CD4-positive, alpha-beta T cell treated with Interferon gamma for 1 hour (primary cell): ENCODE results near the gene FSTL4.

Source experiments
- DNase-seq: peaks from one replicate; pipeline ENCODE4 v3.0.0-alpha.2; 2020

FSTL4 gene

GRCh38 chr5:133472829-133473228 is 139.5 kb downstream of the FSTL4 start:
- DNase-seq: no peak

- no peak for DNase-seq
Observed at GRCh38 chr5:133471699-133472098, 140.6 kb downstream of the FSTL4 start.

GRCh38 chr5:133470841-133471240 is 141.5 kb downstream of the FSTL4 start:
- DNase-seq: no peak

GRCh38 chr5:133469846-133470245 is 142.5 kb downstream of the FSTL4 start:
- no peak for DNase-seq

- DNase-seq: no peak
Observed at GRCh38 chr5:133469252-133469651, 143.1 kb downstream of the FSTL4 start.

- DNase-seq: no peak
Observed at GRCh38 chr5:133468596-133468995, 143.7 kb downstream of the FSTL4 start.

- no peak for DNase-seq
Observed at GRCh38 chr5:133467826-133468463, 144.4 kb downstream of the FSTL4 start.

GRCh38 chr5:133467335-133467779 is 145.0 kb downstream of the FSTL4 start:
- no peak for DNase-seq

GRCh38 chr5:133466556-133467334 is 145.6 kb downstream of the FSTL4 start:
- no peak for DNase-seq

- no peak for DNase-seq
Observed at GRCh38 chr5:133464013-133464412, 148.3 kb downstream of the FSTL4 start.

GRCh38 chr5:133461796-133462516 is 150.4 kb downstream of the FSTL4 start:
- DNase-seq: no peak

- DNase-seq: no peak
Observed at GRCh38 chr5:133460172-133460758, 152.1 kb downstream of the FSTL4 start.

GRCh38 chr5:133459474-133460160 is 152.7 kb downstream of the FSTL4 start:
- no peak for DNase-seq

GRCh38 chr5:133458435-133458834 is 153.9 kb downstream of the FSTL4 start:
- no peak for DNase-seq

- no peak for DNase-seq
Observed at GRCh38 chr5:133457439-133458355, 154.6 kb downstream of the FSTL4 start.

- peak; percentile 9 for DNase-seq
Observed at GRCh38 chr5:133456933-133457402, 155.4 kb downstream of the FSTL4 start.

- no peak for DNase-seq
Observed at GRCh38 chr5:133455676-133456075, 156.7 kb downstream of the FSTL4 start.

GRCh38 chr5:133454442-133454841 is 157.9 kb downstream of the FSTL4 start:
- DNase-seq: no peak

GRCh38 chr5:133453831-133454230 is 158.5 kb downstream of the FSTL4 start:
- no peak for DNase-seq

GRCh38 chr5:133453084-133453780 is 159.1 kb downstream of the FSTL4 start:
- no peak for DNase-seq

GRCh38 chr5:133451926-133452325 is 160.4 kb downstream of the FSTL4 start:
- DNase-seq: no peak
